GM12878 (cell line): ENCODE measurements around the gene OSGIN1. TPM values are rescaled to one million over a fixed set of nuclear protein-coding genes. Genes with fewer than 3 reads are reported as not detected.

Experiments used
- polyA plus RNA-seq, 11 experiments: library from polyadenylated mRNA; depleted of rRNA in 4 of 11; unstranded in 6 of 11; stranded (reverse) in 5 of 11; fragments of >200 nt; fragmentation: Nextera tagmentation in 4 of 11; fragmentation: Illumina TruSeq in 1 of 11; extraction: Ambion mirVana in 4 of 11; extraction: Trizol in 1 of 11; gene quantifications; 1 replicate in 1 of 11; 2 replicates in 10 of 11; pipeline versions ENCODE4 v1.2.1 to v1.2.3, GENCODE V29; 2011 to 2016; ENCODE audit warnings: inconsistent platforms in 2 of 11, missing spikeins in 2 of 11, low read depth in 1 of 11
- total RNA-seq, 4 experiments: library from RNA; depleted of rRNA in 3 of 4; stranded (reverse); fragments of >200 nt in 3 of 4; fragmentation: Illumina TruSeq in 1 of 4; extraction: Trizol in 1 of 4; gene quantifications; 2 replicates each; pipeline versions ENCODE4 v1.2.1 to v1.2.3, GENCODE V29; 2013 to 2021

The OSGIN1 gene
- total and polyA plus RNA-seq, 10 of the 15 experiments (the other 5 are each of a cell fraction or from before 2014, with no cell fraction given) = 0.06 to 0.18 (median 0.13) TPM; not detected in 5

Other genes starting within 250 kb of the OSGIN1 start
Only the 7 nearest of the 9 such genes appear.
- gene HSBP1, start 145.3 kb upstream of the OSGIN1 start, total RNA-seq (2014; rRNA removed) = 44.1 and 45.9 TPM in 2 replicates
- 51.3 and 54.1 TPM in 2 replicates for gene HSBP1, start 145.3 kb upstream of the OSGIN1 start, total RNA-seq (2014; rRNA removed; fragmentation: Illumina TruSeq; extraction: Trizol)
- 54.5 and 59.8 TPM in 2 replicates for gene HSBP1, start 145.3 kb upstream of the OSGIN1 start, total RNA-seq (2021)
- gene HSBP1, start 145.3 kb upstream of the OSGIN1 start, polyA plus RNA-seq (2011; rRNA removed) = 109 and 132 TPM in 2 replicates
- gene HSBP1, start 145.3 kb upstream of the OSGIN1 start, polyA plus RNA-seq (2014; fragmentation: Illumina TruSeq; extraction: Trizol) = 13.4 and 26.6 TPM in 2 replicates
- 100 to 1,000 TPM; 240 to 263 TPM for gene HSBP1, start 145.3 kb upstream of the OSGIN1 start, polyA plus RNA-seq (2014; fragmentation: Nextera tagmentation; extraction: Ambion mirVana)
- 82.5 and 89.5 TPM in 2 replicates for gene HSBP1, start 145.3 kb upstream of the OSGIN1 start, polyA plus RNA-seq (2014; rRNA removed)
- gene HSBP1, start 145.3 kb upstream of the OSGIN1 start, polyA plus RNA-seq (2016; fragmentation: Nextera tagmentation; extraction: Ambion mirVana) = 100 to 1,000 TPM; 188 to 194 TPM
- 2.4 and 2.7 TPM in 2 replicates for gene MLYCD, start 54.1 kb upstream of the OSGIN1 start, total RNA-seq (2014; rRNA removed)
- 1.7 and 2.1 TPM in 2 replicates for gene MLYCD, start 54.1 kb upstream of the OSGIN1 start, total RNA-seq (2014; rRNA removed; fragmentation: Illumina TruSeq; extraction: Trizol)
- 3.6 and 3.7 TPM in 2 replicates for gene MLYCD, start 54.1 kb upstream of the OSGIN1 start, total RNA-seq (2021)
- gene MLYCD, start 54.1 kb upstream of the OSGIN1 start, polyA plus RNA-seq (2011; rRNA removed) = 0.80 and 0.89 TPM in 2 replicates
- 0.93 and 1.3 TPM in 2 replicates for gene MLYCD, start 54.1 kb upstream of the OSGIN1 start, polyA plus RNA-seq (2014; fragmentation: Illumina TruSeq; extraction: Trizol)
- gene MLYCD, start 54.1 kb upstream of the OSGIN1 start, polyA plus RNA-seq (2014; fragmentation: Nextera tagmentation; extraction: Ambion mirVana) = under 1 TPM; 0.21 to 0.93 TPM
- 2.2 and 2.7 TPM in 2 replicates for gene MLYCD, start 54.1 kb upstream of the OSGIN1 start, polyA plus RNA-seq (2014; rRNA removed)
- 1 to 10 TPM in 1 of 2 experiments, under 1 TPM in 1; 0.63 to 2.8 TPM for gene MLYCD, start 54.1 kb upstream of the OSGIN1 start, polyA plus RNA-seq (2016; fragmentation: Nextera tagmentation; extraction: Ambion mirVana)
- not detected in 2 replicates for gene NECAB2, start 15.0 kb downstream of the OSGIN1 start, total RNA-seq (2014; rRNA removed)
- not detected in 2 replicates for gene NECAB2, start 15.0 kb downstream of the OSGIN1 start, total RNA-seq (2014; rRNA removed; fragmentation: Illumina TruSeq; extraction: Trizol)
- not detected in 2 replicates for gene NECAB2, start 15.0 kb downstream of the OSGIN1 start, total RNA-seq (2021)
- not detected in 2 replicates for gene NECAB2, start 15.0 kb downstream of the OSGIN1 start, polyA plus RNA-seq (2011; rRNA removed)
- gene NECAB2, start 15.0 kb downstream of the OSGIN1 start, polyA plus RNA-seq (2014; fragmentation: Illumina TruSeq; extraction: Trizol) = not detected in 2 replicates
- gene NECAB2, start 15.0 kb downstream of the OSGIN1 start, polyA plus RNA-seq (2014; fragmentation: Nextera tagmentation; extraction: Ambion mirVana) = not detected
- not detected in 2 replicates for gene NECAB2, start 15.0 kb downstream of the OSGIN1 start, polyA plus RNA-seq (2014; rRNA removed)
- not detected for gene NECAB2, start 15.0 kb downstream of the OSGIN1 start, polyA plus RNA-seq (2016; fragmentation: Nextera tagmentation; extraction: Ambion mirVana)
- not detected in 2 replicates for gene SLC38A8, start 89.6 kb downstream of the OSGIN1 start, total RNA-seq (2014; rRNA removed)
- not detected in 2 replicates for gene SLC38A8, start 89.6 kb downstream of the OSGIN1 start, total RNA-seq (2014; rRNA removed; fragmentation: Illumina TruSeq; extraction: Trizol)
- not detected in 2 replicates for gene SLC38A8, start 89.6 kb downstream of the OSGIN1 start, total RNA-seq (2021)
- not detected in 2 replicates for gene SLC38A8, start 89.6 kb downstream of the OSGIN1 start, polyA plus RNA-seq (2011; rRNA removed)
- gene SLC38A8, start 89.6 kb downstream of the OSGIN1 start, polyA plus RNA-seq (2014; fragmentation: Illumina TruSeq; extraction: Trizol) = not detected in 2 replicates
- gene SLC38A8, start 89.6 kb downstream of the OSGIN1 start, polyA plus RNA-seq (2014; fragmentation: Nextera tagmentation; extraction: Ambion mirVana) = not detected
- gene SLC38A8, start 89.6 kb downstream of the OSGIN1 start, polyA plus RNA-seq (2014; rRNA removed) = not detected in 2 replicates
- not detected for gene SLC38A8, start 89.6 kb downstream of the OSGIN1 start, polyA plus RNA-seq (2016; fragmentation: Nextera tagmentation; extraction: Ambion mirVana)
- 37.5 and 39.5 TPM in 2 replicates for gene MBTPS1, start 163.7 kb downstream of the OSGIN1 start, total RNA-seq (2014; rRNA removed)
- 21.9 and 23.7 TPM in 2 replicates for gene MBTPS1, start 163.7 kb downstream of the OSGIN1 start, total RNA-seq (2014; rRNA removed; fragmentation: Illumina TruSeq; extraction: Trizol)
- gene MBTPS1, start 163.7 kb downstream of the OSGIN1 start, total RNA-seq (2021) = 28.1 and 37.5 TPM in 2 replicates
- gene MBTPS1, start 163.7 kb downstream of the OSGIN1 start, polyA plus RNA-seq (2011; rRNA removed) = 39.5 and 43.9 TPM in 2 replicates
- 24.9 and 28.7 TPM in 2 replicates for gene MBTPS1, start 163.7 kb downstream of the OSGIN1 start, polyA plus RNA-seq (2014; fragmentation: Illumina TruSeq; extraction: Trizol)
- 1 to 10 TPM; 1.3 to 3.3 TPM for gene MBTPS1, start 163.7 kb downstream of the OSGIN1 start, polyA plus RNA-seq (2014; fragmentation: Nextera tagmentation; extraction: Ambion mirVana)
- gene MBTPS1, start 163.7 kb downstream of the OSGIN1 start, polyA plus RNA-seq (2014; rRNA removed) = 33.8 and 34.6 TPM in 2 replicates
- 10 to 100 TPM; 35.9 to 37.4 TPM for gene MBTPS1, start 163.7 kb downstream of the OSGIN1 start, polyA plus RNA-seq (2016; fragmentation: Nextera tagmentation; extraction: Ambion mirVana)
- 5.5 and 7.8 TPM in 2 replicates for gene HSDL1, start 191.9 kb downstream of the OSGIN1 start, total RNA-seq (2014; rRNA removed)
- gene HSDL1, start 191.9 kb downstream of the OSGIN1 start, total RNA-seq (2014; rRNA removed; fragmentation: Illumina TruSeq; extraction: Trizol) = 5.5 and 5.6 TPM in 2 replicates
- gene HSDL1, start 191.9 kb downstream of the OSGIN1 start, total RNA-seq (2021) = 5.5 and 6.8 TPM in 2 replicates
- 13.4 and 17.4 TPM in 2 replicates for gene HSDL1, start 191.9 kb downstream of the OSGIN1 start, polyA plus RNA-seq (2011; rRNA removed)
- 7.0 and 10.6 TPM in 2 replicates for gene HSDL1, start 191.9 kb downstream of the OSGIN1 start, polyA plus RNA-seq (2014; fragmentation: Illumina TruSeq; extraction: Trizol)
- gene HSDL1, start 191.9 kb downstream of the OSGIN1 start, polyA plus RNA-seq (2014; fragmentation: Nextera tagmentation; extraction: Ambion mirVana) = 1 to 10 TPM; 2.0 to 3.6 TPM
- 5.6 and 7.5 TPM in 2 replicates for gene HSDL1, start 191.9 kb downstream of the OSGIN1 start, polyA plus RNA-seq (2014; rRNA removed)
- 1 to 10 TPM; 4.4 to 5.7 TPM for gene HSDL1, start 191.9 kb downstream of the OSGIN1 start, polyA plus RNA-seq (2016; fragmentation: Nextera tagmentation; extraction: Ambion mirVana)
- gene DNAAF1, start 192.1 kb downstream of the OSGIN1 start, total RNA-seq (2014; rRNA removed) = not detected in 2 replicates
- not detected in 2 replicates for gene DNAAF1, start 192.1 kb downstream of the OSGIN1 start, total RNA-seq (2014; rRNA removed; fragmentation: Illumina TruSeq; extraction: Trizol)
- gene DNAAF1, start 192.1 kb downstream of the OSGIN1 start, total RNA-seq (2021) = not detected in 2 replicates
- gene DNAAF1, start 192.1 kb downstream of the OSGIN1 start, polyA plus RNA-seq (2011; rRNA removed) = not detected in 2 replicates
- 0.04 TPM in 1 of 2 replicates, not detected in the other for gene DNAAF1, start 192.1 kb downstream of the OSGIN1 start, polyA plus RNA-seq (2014; fragmentation: Illumina TruSeq; extraction: Trizol)
- gene DNAAF1, start 192.1 kb downstream of the OSGIN1 start, polyA plus RNA-seq (2014; fragmentation: Nextera tagmentation; extraction: Ambion mirVana) = under 1 TPM; 0.02 to 0.11 TPM
- gene DNAAF1, start 192.1 kb downstream of the OSGIN1 start, polyA plus RNA-seq (2014; rRNA removed) = not detected in 2 replicates
- gene DNAAF1, start 192.1 kb downstream of the OSGIN1 start, polyA plus RNA-seq (2016; fragmentation: Nextera tagmentation; extraction: Ambion mirVana) = under 1 TPM in 1 of 2 experiments, not detected in 1; 0.76 TPM